ENCODE results near the gene TFDP1.
"Not testable (repeated sequence)": the region's sequence is repeated elsewhere in the genome, so short reads cannot be mapped to it uniquely, and the experiment has no call there.

The TFDP1 gene

GRCh38 chr13:113548778-113549621, 35.6 kb upstream of the TFDP1 start:
- no peak for DNase-seq

- DNase-seq, result no peak
Measured at GRCh38 chr13:113550453-113550852, 34.1 kb upstream of the TFDP1 start.

GRCh38 chr13:113551081-113552000, 33.2 kb upstream of the TFDP1 start:
- no peak for DNase-seq

- no peak for DNase-seq
Measured at GRCh38 chr13:113552079-113552478, 32.5 kb upstream of the TFDP1 start.

GRCh38 chr13:113552786-113553434, 31.6 kb upstream of the TFDP1 start:
- DNase-seq, result no peak

- no peak for DNase-seq
Measured at GRCh38 chr13:113553511-113554332, 30.8 kb upstream of the TFDP1 start.

- DNase-seq, result no peak
Measured at GRCh38 chr13:113554333-113554700, 30.2 kb upstream of the TFDP1 start.

- no peak for DNase-seq
Measured at GRCh38 chr13:113555141-113555540, 29.4 kb upstream of the TFDP1 start.

- DNase-seq, result no peak
Measured at GRCh38 chr13:113557013-113557412, 27.5 kb upstream of the TFDP1 start.

GRCh38 chr13:113558461-113558860, 26.1 kb upstream of the TFDP1 start:
- no peak for DNase-seq

- no peak for DNase-seq
Measured at GRCh38 chr13:113559061-113559460, 25.5 kb upstream of the TFDP1 start.

- DNase-seq, result no peak
Measured at GRCh38 chr13:113559901-113560644, 24.5 kb upstream of the TFDP1 start.

- DNase-seq, result no peak
Measured at GRCh38 chr13:113560645-113561416, 23.7 kb upstream of the TFDP1 start.

GRCh38 chr13:113561417-113562084, 23.0 kb upstream of the TFDP1 start:
- no peak for DNase-seq

GRCh38 chr13:113562085-113562749, 22.3 kb upstream of the TFDP1 start:
- DNase-seq, result peak in 48 of 56 donors; percentile 11 to 85 (median 54)

GRCh38 chr13:113562844-113563243, 21.7 kb upstream of the TFDP1 start:
- DNase-seq, result no peak

- DNase-seq, result not testable (repeated sequence)
Measured at GRCh38 chr13:113563511-113563910, 21.0 kb upstream of the TFDP1 start.

All from nucleus accumbens (tissue), 56 donors.